NCI-H1436 (cell line): ENCODE measurements around the gene MTARC1.
A peak's percentile ranks its signal among the peaks of the same experiment; 100 is the strongest.

Experiments used
- DNase-seq: peaks from one replicate; lab custom pipeline; 2025; lab: John Stamatoyannopoulos, UW

Gene MTARC1

GRCh38 chr1:220807726-220808125, 21.0 kb downstream of the MTARC1 start:
- DNase-seq = no peak

- no peak for DNase-seq
Observed at GRCh38 chr1:220808345-220809186, 21.9 kb downstream of the MTARC1 start.

GRCh38 chr1:220809187-220809550, 22.5 kb downstream of the MTARC1 start:
- DNase-seq = no peak

- no peak for DNase-seq
Observed at GRCh38 chr1:220809704-220810103, 23.0 kb downstream of the MTARC1 start.

- DNase-seq = peak; percentile 43
Observed at GRCh38 chr1:220810179-220810653, 23.5 kb downstream of the MTARC1 start.

GRCh38 chr1:220810963-220811362, 24.2 kb downstream of the MTARC1 start:
- no peak for DNase-seq

GRCh38 chr1:220811695-220812094, 25.0 kb downstream of the MTARC1 start:
- no peak for DNase-seq

GRCh38 chr1:220812308-220812707, 25.6 kb downstream of the MTARC1 start:
- DNase-seq = no peak

- no peak for DNase-seq
Observed at GRCh38 chr1:220813013-220813412, 26.3 kb downstream of the MTARC1 start.

- no peak for DNase-seq
Observed at GRCh38 chr1:220815409-220815808, 28.7 kb downstream of the MTARC1 start.

GRCh38 chr1:220817907-220818306, 31.2 kb downstream of the MTARC1 start:
- no peak for DNase-seq

- no peak for DNase-seq
Observed at GRCh38 chr1:220818421-220819173, 31.9 kb downstream of the MTARC1 start.

GRCh38 chr1:220819467-220820026, 32.8 kb downstream of the MTARC1 start:
- no peak for DNase-seq

- no peak for DNase-seq
Observed at GRCh38 chr1:220824031-220824989, 37.6 kb downstream of the MTARC1 start.

- no peak for DNase-seq
Observed at GRCh38 chr1:220825819-220826551, 39.3 kb downstream of the MTARC1 start.

GRCh38 chr1:220826729-220827128, 40.0 kb downstream of the MTARC1 start:
- DNase-seq = no peak

GRCh38 chr1:220827445-220828178, 40.9 kb downstream of the MTARC1 start:
- DNase-seq = no peak

GRCh38 chr1:220828179-220828490, 41.4 kb downstream of the MTARC1 start:
- no peak for DNase-seq

GRCh38 chr1:220828950-220829586, 42.4 kb downstream of the MTARC1 start:
- DNase-seq = no peak

- DNase-seq = no peak
Observed at GRCh38 chr1:220833436-220833835, 46.7 kb downstream of the MTARC1 start.
